Muscle layer of colon (tissue), 2 donors: ENCODE data around the gene TMEM225B.
"Not testable (repeated sequence)": the region's sequence is repeated elsewhere in the genome, so short reads cannot be mapped to it uniquely, and the experiment has no call there.

ENCODE experiments used
- H3K27ac ChIP-seq: one replicate; pipeline ENCODE4 v1.7.0; 2013; ENCODE audit warnings: low read depth, mild to moderate bottlenecking, low read length, moderate library complexity
- H3K27me3 ChIP-seq, 2 donors: one replicate each; pipeline ENCODE4 v1.7.0; 2013; ENCODE audit warnings: low read length in 2 of 2, mild to moderate bottlenecking in 2 of 2; ENCODE audit not compliant: insufficient read depth in 2 of 2, control insufficient read depth in 1 of 2
- H3K36me3 ChIP-seq: one replicate; pipeline ENCODE4 v1.7.0; 2013; ENCODE audit warnings: mild to moderate bottlenecking, low read length; ENCODE audit not compliant: insufficient read depth
- H3K4me1 ChIP-seq: one replicate; pipeline ENCODE4 v1.7.0; 2013; ENCODE audit warnings: mild to moderate bottlenecking, low read length; ENCODE audit not compliant: insufficient read depth
- H3K4me3 ChIP-seq, 2 donors: one replicate each; pipeline ENCODE4 v1.7.0; 2013; ENCODE audit warnings: low read length in 2 of 2, low read depth in 1 of 2, mild to moderate bottlenecking in 1 of 2, moderate library complexity in 1 of 2
- H3K9ac ChIP-seq: one replicate; pipeline ENCODE4 v1.7.0; 2013; ENCODE audit warnings: low read length
- H3K9me3 ChIP-seq: one replicate; pipeline ENCODE4 v1.7.0; 2013; ENCODE audit warnings: mild to moderate bottlenecking, low read length
- donor health status: abdominal sarcoma.
- donor health status: Adenocarcinoma of cecum.

The TMEM225B gene

GRCh38 chr7:99626661-99627060, 28.6 kb downstream of the TMEM225B start:
- no peak overlapping the region for H3K4me3 ChIP-seq
- peaks cover 77% of the 10 kb centered on the region for H3K36me3 ChIP-seq
- no peaks in the 10 kb centered on the region for H3K9me3 ChIP-seq
- no peak overlapping the region for H3K27ac ChIP-seq
- H3K4me1 ChIP-seq, result no peaks in the 10 kb centered on the region
- H3K27me3 ChIP-seq, result no peaks in the 10 kb centered on the region
- H3K9ac ChIP-seq, result no peak overlapping the region

GRCh38 chr7:99627513-99627912, 29.4 kb downstream of the TMEM225B start:
- H3K9me3 ChIP-seq, result no peaks in the 10 kb centered on the region
- no peak overlapping the region for H3K27ac ChIP-seq
- no peak overlapping the region for H3K9ac ChIP-seq
- H3K4me1 ChIP-seq, result no peaks in the 10 kb centered on the region
- peaks cover 71% of the 10 kb centered on the region for H3K36me3 ChIP-seq
- no peak overlapping the region for H3K4me3 ChIP-seq
- no peaks in the 10 kb centered on the region for H3K27me3 ChIP-seq

- no peaks in the 10 kb centered on the region for H3K27me3 ChIP-seq
- no peak overlapping the region for H3K27ac ChIP-seq
- no peaks in the 10 kb centered on the region for H3K9me3 ChIP-seq
- H3K9ac ChIP-seq, result no peak overlapping the region
- no peak overlapping the region for H3K4me3 ChIP-seq
- H3K4me1 ChIP-seq, result no peaks in the 10 kb centered on the region
- peaks cover 60% of the 10 kb centered on the region for H3K36me3 ChIP-seq
These were observed 30.7 kb downstream of the TMEM225B start for GRCh38 chr7:99628471-99629465.

GRCh38 chr7:99629643-99630042, 31.6 kb downstream of the TMEM225B start:
- Histone ChIP-seq H3K27me3 (no peaks in the 10 kb centered on the region), H3K36me3 (peaks cover 56% of the 10 kb centered on the region), H3K27ac (no peak overlapping the region), H3K4me3 (no peak overlapping the region), H3K9ac (no peak overlapping the region), H3K9me3 (no peaks in the 10 kb centered on the region), H3K4me1 (no peaks in the 10 kb centered on the region)

GRCh38 chr7:99631295-99632109, 33.4 kb downstream of the TMEM225B start:
- Histone ChIP-seq H3K27ac (no peak overlapping the region), H3K36me3 (peaks cover 39% of the 10 kb centered on the region), H3K9ac (no peak overlapping the region), H3K27me3 (no peaks in the 10 kb centered on the region), H3K4me1 (no peaks in the 10 kb centered on the region), H3K9me3 (no peaks in the 10 kb centered on the region), H3K4me3 (no peak overlapping the region)

- H3K4me1 ChIP-seq, H3K4me3 ChIP-seq, H3K9me3 ChIP-seq, H3K27me3 ChIP-seq, H3K9ac ChIP-seq, H3K27ac ChIP-seq, H3K36me3 ChIP-seq: not testable (repeated sequence)
These were observed 39.3 kb downstream of the TMEM225B start for GRCh38 chr7:99637414-99637813.

- Histone ChIP-seq H3K27ac (no peak overlapping the region), H3K36me3 (peaks cover 8% of the 10 kb centered on the region)
These were observed 40.7 kb downstream of the TMEM225B start for GRCh38 chr7:99638731-99639130.

GRCh38 chr7:99639267-99639666, 41.2 kb downstream of the TMEM225B start:
- H3K27me3 ChIP-seq, result no peaks in the 10 kb centered on the region
- H3K4me3 ChIP-seq, result no peak overlapping the region
- H3K36me3 ChIP-seq, result peaks cover 3% of the 10 kb centered on the region
- H3K27ac ChIP-seq, result no peak overlapping the region
- no peak overlapping the region for H3K9ac ChIP-seq
- no peaks in the 10 kb centered on the region for H3K9me3 ChIP-seq
- H3K4me1 ChIP-seq, result no peaks in the 10 kb centered on the region

More at GRCh38 chr7:99638731-99639130, 40.7 kb downstream of the TMEM225B start:
- H3K27me3 ChIP-seq, result no peaks in the 10 kb centered on the region
- no peak overlapping the region for H3K9ac ChIP-seq
- no peaks in the 10 kb centered on the region for H3K4me1 ChIP-seq
- H3K4me3 ChIP-seq, result no peak overlapping the region
- H3K9me3 ChIP-seq, result no peaks in the 10 kb centered on the region

GRCh38 chr7:99642027-99642426, 44.0 kb downstream of the TMEM225B start:
- Histone ChIP-seq H3K4me1 (no peaks in the 10 kb centered on the region), H3K9me3 (no peaks in the 10 kb centered on the region), H3K36me3 (peaks cover 8% of the 10 kb centered on the region), H3K4me3 (no peak overlapping the region), H3K9ac (no peak overlapping the region), H3K27ac (no peak overlapping the region), H3K27me3 (no peaks in the 10 kb centered on the region)

- Histone ChIP-seq H3K36me3 (peaks cover 8% of the 10 kb centered on the region), H3K9me3 (no peaks in the 10 kb centered on the region), H3K27ac (no peak overlapping the region), H3K4me3 (no peak overlapping the region), H3K9ac (no peak overlapping the region), H3K4me1 (no peaks in the 10 kb centered on the region), H3K27me3 (no peaks in the 10 kb centered on the region)
These were observed 45.4 kb downstream of the TMEM225B start for GRCh38 chr7:99643464-99643863.

GRCh38 chr7:99644431-99644830, 46.4 kb downstream of the TMEM225B start:
- H3K27ac ChIP-seq, result no peak overlapping the region
- H3K4me3 ChIP-seq, result no peak overlapping the region
- H3K9me3 ChIP-seq, result no peaks in the 10 kb centered on the region
- no peak overlapping the region for H3K9ac ChIP-seq
- H3K4me1 ChIP-seq, result no peaks in the 10 kb centered on the region
- H3K36me3 ChIP-seq, result peaks cover 8% of the 10 kb centered on the region
- H3K27me3 ChIP-seq, result no peaks in the 10 kb centered on the region
